H9 (cell line): Measurements from ENCODE around the gene SPTBN4. TPM values are rescaled to one million over a fixed set of nuclear protein-coding genes. Genes with fewer than 3 reads are reported as not detected.
A peak's percentile ranks its signal among the peaks of the same experiment; 100 is the strongest.

Source experiments
- DNase-seq: peaks from one replicate; pipeline ENCODE4 v3.0.0-alpha.2; 2017
- H2AFZ ChIP-seq: one replicate; pipeline ENCODE4 v1.6.1; 2013; ENCODE audit warnings: mild to moderate bottlenecking, low read length, control low read depth, moderate library complexity
- H2AK5ac ChIP-seq: 2 replicates; pipeline ENCODE4 v1.6.1; 2013; ENCODE audit warnings: low read length, control low read depth, mixed read lengths; ENCODE audit not compliant: insufficient read length
- H2BK120ac ChIP-seq: one replicate; pipeline ENCODE4 v1.6.1; 2013; ENCODE audit warnings: low read depth, mild to moderate bottlenecking, low read length, control low read depth, inconsistent platforms; ENCODE audit not compliant: poor library complexity, severe bottlenecking
- H2BK12ac ChIP-seq: 2 replicates; pipeline ENCODE4 v1.6.1; 2013; ENCODE audit warnings: low read length, control low read depth, mixed read lengths, low read depth; ENCODE audit not compliant: insufficient read length
- H2BK15ac ChIP-seq: 2 replicates; pipeline ENCODE4 v1.6.1; 2013; ENCODE audit warnings: low read depth, low read length, control low read depth
- H2BK20ac ChIP-seq: one replicate; pipeline ENCODE4 v1.6.1; 2013; ENCODE audit warnings: low read depth, mild to moderate bottlenecking, low read length, control low read depth, inconsistent platforms; ENCODE audit not compliant: poor library complexity, severe bottlenecking
- H2BK5ac ChIP-seq: 2 replicates; pipeline ENCODE4 v1.6.1; 2013; ENCODE audit warnings: low read length, control low read depth, mixed read lengths; ENCODE audit not compliant: insufficient read length
- H3K14ac ChIP-seq: 2 replicates; pipeline ENCODE4 v1.6.1; 2013; ENCODE audit warnings: low read length, control low read depth; ENCODE audit not compliant: insufficient read depth
- H3K18ac ChIP-seq: 2 replicates; pipeline ENCODE4 v1.6.1; 2013; ENCODE audit warnings: low read depth, mild to moderate bottlenecking, mixed read lengths, low read length, control low read depth; ENCODE audit not compliant: insufficient read length
- H3K23ac ChIP-seq: 2 replicates; pipeline ENCODE4 v1.6.1; 2013; ENCODE audit warnings: low read length, control low read depth, mixed read lengths, low read depth; ENCODE audit not compliant: insufficient read length
- H3K23me2 ChIP-seq: 2 replicates; pipeline ENCODE4 v1.6.1; 2013; ENCODE audit warnings: low read depth, mild to moderate bottlenecking, mixed read lengths, low read length, control low read depth; ENCODE audit not compliant: insufficient read length, poor library complexity, severe bottlenecking
- H3K27ac ChIP-seq: 2 replicates; pipeline ENCODE4 v1.5.1; 2013; ENCODE audit warnings: low read length, control low read depth, mixed read lengths, low read depth; ENCODE audit not compliant: insufficient read length
- H3K27me3 ChIP-seq: 2 replicates; pipeline ENCODE4 v1.6.1; 2013; ENCODE audit warnings: low read length, control low read depth, inconsistent platforms; ENCODE audit not compliant: insufficient read depth
- H3K4ac ChIP-seq: 2 replicates; pipeline ENCODE4 v1.6.1; 2013; ENCODE audit warnings: low read depth, mild to moderate bottlenecking, control low read depth, inconsistent platforms, low read length, moderate library complexity
- H3K4me1 ChIP-seq: 2 replicates; pipeline ENCODE4 v1.6.1; 2013; ENCODE audit warnings: low read length, control low read depth, inconsistent platforms; ENCODE audit not compliant: insufficient read depth
- H3K4me2 ChIP-seq: 2 replicates; pipeline ENCODE4 v1.6.1; 2013; ENCODE audit warnings: low read length, control low read depth, mixed read lengths; ENCODE audit not compliant: insufficient read length, insufficient read depth
- H3K56ac ChIP-seq: 2 replicates; pipeline ENCODE4 v1.6.1; 2013; ENCODE audit warnings: low read depth, mild to moderate bottlenecking, mixed read lengths, low read length, control low read depth; ENCODE audit not compliant: insufficient read length
- H3K79me1 ChIP-seq: 2 replicates; pipeline ENCODE4 v1.6.1; 2013; ENCODE audit warnings: low read depth, mild to moderate bottlenecking, moderate library complexity, low read length, control low read depth, inconsistent platforms; ENCODE audit not compliant: insufficient read depth, poor library complexity, severe bottlenecking
- H3K79me2 ChIP-seq: 2 replicates; pipeline ENCODE4 v1.6.1; 2013; ENCODE audit warnings: low read length, control low read depth, inconsistent platforms; ENCODE audit not compliant: insufficient read depth
- H3K9ac ChIP-seq: 2 replicates; pipeline ENCODE4 v1.6.1; 2013; ENCODE audit warnings: low read length, control low read depth, mixed read lengths; ENCODE audit not compliant: insufficient read length; ENCODE audit errors: extremely low read depth
- H3K9me3 ChIP-seq: one replicate; pipeline ENCODE4 v1.6.1; 2013; ENCODE audit warnings: low read depth, low read length, inconsistent platforms; ENCODE audit not compliant: control insufficient read depth
- H3T11ph ChIP-seq: one replicate; pipeline ENCODE4 v1.6.1; 2013; ENCODE audit warnings: mild to moderate bottlenecking, low read length, control low read depth, inconsistent platforms
- H4K20me1 ChIP-seq: one replicate; pipeline ENCODE4 v1.6.1; 2013; ENCODE audit not compliant: control insufficient read depth, insufficient read length, insufficient read depth
- H4K5ac ChIP-seq: 2 replicates; pipeline ENCODE4 v1.6.1; 2013; ENCODE audit warnings: low read depth, mild to moderate bottlenecking, mixed read lengths, low read length, control low read depth; ENCODE audit not compliant: insufficient read length
- H4K8ac ChIP-seq: replicated peaks from 2 replicates; pipeline ENCODE4 v1.6.1; 2013; ENCODE audit warnings: low read length, control low read depth, mixed read lengths, low read depth; ENCODE audit not compliant: insufficient read length
- H4K91ac ChIP-seq: 2 replicates; pipeline ENCODE4 v1.6.1; 2013; ENCODE audit warnings: low read depth, mild to moderate bottlenecking, moderate library complexity, mixed read lengths, low read length, control low read depth; ENCODE audit not compliant: insufficient read length
- H3K27ac Mint-ChIP-seq, 3 experiments: 2 replicates in 2 of 3; 3 replicates in 1 of 3; pipeline ENCODE4 v1.8.0; 2020 to 2021; ENCODE audit warnings: mixed read lengths in 3 of 3, mild to moderate bottlenecking in 1 of 3, moderate library complexity in 1 of 3
- H3K27me3 Mint-ChIP-seq: 2 replicates; pipeline ENCODE4 v1.8.0; 2021; ENCODE audit warnings: low read depth, mild to moderate bottlenecking, moderate library complexity, mixed read lengths
- H3K36me3 Mint-ChIP-seq, 3 experiments: 2 replicates in 2 of 3; 3 replicates in 1 of 3; pipeline ENCODE4 v1.8.0; 2020 to 2021; ENCODE audit warnings: low read depth in 3 of 3, mixed read lengths in 3 of 3; ENCODE audit not compliant: insufficient read depth in 1 of 3
- H3K4me1 Mint-ChIP-seq, 2 experiments: 2 replicates each; pipeline ENCODE4 v1.8.0; 2020; ENCODE audit warnings: mixed read lengths in 2 of 2
- H3K4me3 Mint-ChIP-seq, 2 experiments: 2 replicates in 1 of 2; 3 replicates in 1 of 2; pipeline ENCODE4 v1.8.0; 2020 to 2021; ENCODE audit warnings: mild to moderate bottlenecking in 2 of 2, mixed read lengths in 2 of 2, moderate library complexity in 1 of 2
- H3K9me3 Mint-ChIP-seq, 2 experiments: 2 replicates in 1 of 2; 3 replicates in 1 of 2; pipeline ENCODE4 v1.8.0; 2020; ENCODE audit warnings: mild to moderate bottlenecking in 2 of 2, mixed read lengths in 2 of 2, moderate library complexity in 1 of 2
- WGBS: extraction: QIAGEN DNeasy Blood & Tissue Kit; methylation state at CpG from one replicate; pipeline ENCODE4 v1.1.7; 2013; ENCODE audit warnings: missing lambda C conversion rate, low lambda C conversion rate, mixed read lengths; ENCODE audit not compliant: insufficient read length; ENCODE audit errors: extremely low coverage; 5-methylcytosine and 5-hydroxymethylcytosine counted together
- total RNA-seq: library from RNA; stranded (reverse); gene quantifications from 2 replicates; pipeline ENCODE4 v1.2.1, GENCODE V29; 2021
- TF ChIP-seq, protein P1 (sequence below): fragments of 200-600 bp; sonication (generic); conservative IDR thresholded peaks from 3 replicates; pipeline ENCODE4 v1.8.0; 2021; ENCODE audit warnings: antibody characterized with exemption, mild to moderate bottlenecking

SPTBN4 gene
- total RNA-seq, 1 experiment from 2014 or later: 2.9 TPM

DNA sequence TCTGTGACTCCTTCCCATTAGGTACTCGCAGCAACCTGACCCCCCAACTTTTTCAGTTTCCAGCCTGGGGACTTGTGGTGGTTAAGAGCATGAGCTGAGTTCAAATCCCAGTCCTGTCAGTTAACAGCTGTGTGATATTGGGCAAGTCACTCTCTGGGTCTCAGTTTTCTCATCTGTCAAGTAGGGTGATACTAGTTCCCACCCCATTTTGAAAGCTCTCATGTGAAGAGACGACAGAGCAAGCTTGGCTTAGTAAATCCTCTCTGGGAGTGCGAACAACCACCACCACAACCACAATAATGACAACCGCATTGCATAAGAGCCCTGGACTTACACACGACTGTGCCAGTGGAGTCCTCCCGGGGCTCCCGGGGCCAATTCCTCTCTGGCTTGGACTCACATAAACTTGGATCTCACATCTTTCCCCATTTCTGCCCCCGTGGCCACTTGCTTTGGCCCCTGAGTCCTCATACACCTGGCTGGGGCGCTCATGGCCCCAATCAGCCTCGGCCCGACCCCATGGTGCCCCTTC lies 1.7 kb upstream of the SPTBN4 start:
- Histone ChIP-seq H3T11ph (no peak overlapping the region), H3K23me2 (no peaks in the 10 kb centered on the region), H2BK12ac (no peak overlapping the region), H2BK20ac (no peak overlapping the region), H4K91ac (no peak overlapping the region), H3K4me2 (peak overlapping the region; percentile 62), H3K23ac (no peak overlapping the region), H3K27ac (no peak overlapping the region), H3K9me3 (no peaks in the 10 kb centered on the region), H3K9ac (no peak overlapping the region), H3K56ac (no peak overlapping the region), H4K8ac (no peak overlapping the region), H3K14ac (no peak overlapping the region), H4K5ac (no peak overlapping the region), H3K18ac (no peak overlapping the region), H2AK5ac (no peak overlapping the region), H2BK120ac (no peak overlapping the region), H2AFZ (no peak overlapping the region), H2BK5ac (no peak overlapping the region), H3K27me3 (peaks cover 11% of the 10 kb centered on the region; the same call in 1 of the 2 replicates), H3K4me1 (no peaks in the 10 kb centered on the region; the same call in 1 of the 2 replicates), H4K20me1 (no peaks in the 10 kb centered on the region), H3K79me2 (no peaks in the 10 kb centered on the region), H2BK15ac (no peak overlapping the region), H3K79me1 (no peaks in the 10 kb centered on the region), H3K4ac (no peak overlapping the region)
- peaks cover 0 to 4% (median 0%) of the 10 kb centered on the region in 3 experiments; a peak in 1 of 7 replicates for H3K36me3 Mint-ChIP-seq
- no CpG with 5 or more reads among the region's 11 CpGs for WGBS
- H3K4me1 Mint-ChIP-seq: peaks cover 14 to 18% of the 10 kb centered on the region in 2 experiments
- TF ChIP-seq, protein P1, sequence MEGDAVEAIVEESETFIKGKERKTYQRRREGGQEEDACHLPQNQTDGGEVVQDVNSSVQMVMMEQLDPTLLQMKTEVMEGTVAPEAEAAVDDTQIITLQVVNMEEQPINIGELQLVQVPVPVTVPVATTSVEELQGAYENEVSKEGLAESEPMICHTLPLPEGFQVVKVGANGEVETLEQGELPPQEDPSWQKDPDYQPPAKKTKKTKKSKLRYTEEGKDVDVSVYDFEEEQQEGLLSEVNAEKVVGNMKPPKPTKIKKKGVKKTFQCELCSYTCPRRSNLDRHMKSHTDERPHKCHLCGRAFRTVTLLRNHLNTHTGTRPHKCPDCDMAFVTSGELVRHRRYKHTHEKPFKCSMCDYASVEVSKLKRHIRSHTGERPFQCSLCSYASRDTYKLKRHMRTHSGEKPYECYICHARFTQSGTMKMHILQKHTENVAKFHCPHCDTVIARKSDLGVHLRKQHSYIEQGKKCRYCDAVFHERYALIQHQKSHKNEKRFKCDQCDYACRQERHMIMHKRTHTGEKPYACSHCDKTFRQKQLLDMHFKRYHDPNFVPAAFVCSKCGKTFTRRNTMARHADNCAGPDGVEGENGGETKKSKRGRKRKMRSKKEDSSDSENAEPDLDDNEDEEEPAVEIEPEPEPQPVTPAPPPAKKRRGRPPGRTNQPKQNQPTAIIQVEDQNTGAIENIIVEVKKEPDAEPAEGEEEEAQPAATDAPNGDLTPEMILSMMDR: no peak
- peak overlapping the region; percentile 18 to 87 (median 30); a peak in 2 of 7 replicates for H3K27ac Mint-ChIP-seq
- peaks cover 41% of the 10 kb centered on the region for H3K27me3 Mint-ChIP-seq
- DNase-seq: no peak
- H3K9me3 Mint-ChIP-seq: peaks cover 0 to 5% of the 10 kb centered on the region in 2 experiments; a peak in 3 of 5 replicates
- peak overlapping the region; percentile 79 to 83 for H3K4me3 Mint-ChIP-seq
